K562 (cell line): ENCODE results near the gene MED20. TPM values are rescaled to one million over a fixed set of nuclear protein-coding genes. Genes with fewer than 3 reads are reported as not detected.
A peak's percentile ranks its signal among the peaks of the same experiment; 100 is the strongest.

Experiments
- ATAC-seq: fragments of 200-7000 bp; cut with Tn5 transposase; 3 replicates; pipeline ENCODE4 v1.9.1; 2020; ENCODE audit warnings: moderate library complexity
- BruUV-seq: library from RNA; stranded (reverse); fragments of 400-500 nt; replicated peaks from 2 replicates; lab custom pipeline; 2021; lab: Mats Ljungman, UMichigan
- CTCF ChIA-PET: fragments of 300-600 bp; formaldehyde crosslinking; extraction: SDS; loops from one replicate; lab custom pipeline; 2021; ENCODE audit warnings: low intra/inter-chr PET ratio; lab: Yijun Ruan, JAX
- POLR2A ChIA-PET: fragments of 300-600, 350-650 bp; sonication (Branson Sonifier 250); formaldehyde crosslinking; extraction: SDS; loops from one replicate; lab custom pipeline; 2021; ENCODE audit warnings: antibody characterized with exemption, inconsistent platforms; lab: Yijun Ruan, JAX
- DNase-seq, 4 experiments: peaks; one replicate each; pipeline versions ENCODE4 v3.0.0 to v3.0.0-alpha.2; 2011 to 2018; ENCODE audit warnings: low spot score in 3 of 4, mixed read lengths in 3 of 4; ENCODE audit errors: extremely low read depth in 1 of 4
- FAIRE-seq: peaks from 2 replicates; lab custom pipeline; 2011; peaks lifted over from hg19 to GRCh38; lab: Jason Lieb, UNC
- H2AFZ ChIP-seq: 2 replicates; pipeline ENCODE4 v1.6.0; 2011; ENCODE audit warnings: low read depth, low read length, control low read depth, inconsistent platforms
- H3K27ac ChIP-seq: fragments of 200-600 bp; 3 replicates; pipeline ENCODE4 v1.8.0; 2011; ENCODE audit warnings: low read depth, mild to moderate bottlenecking, control low read depth, inconsistent platforms, low read length, moderate library complexity, mixed read lengths; ENCODE audit errors: extremely low read depth
- H3K27me3 ChIP-seq, 2 experiments: fragments of 300-600 bp in 1 of 2; 2 replicates in 1 of 2; 3 replicates in 1 of 2; pipeline versions ENCODE4 v1.6.0 to v1.8.0; 2011; ENCODE audit warnings: inconsistent platforms in 2 of 2, low read length in 2 of 2, mild to moderate bottlenecking in 1 of 2, mixed read lengths in 1 of 2, moderate library complexity in 1 of 2; ENCODE audit not compliant: control insufficient read depth in 2 of 2, insufficient read depth in 2 of 2
- H3K36me3 ChIP-seq: fragments of 300-600 bp; 3 replicates; pipeline ENCODE4 v1.8.0; 2011; ENCODE audit warnings: mild to moderate bottlenecking, low read length, inconsistent platforms; ENCODE audit not compliant: control insufficient read depth, insufficient read depth
- H3K4me1 ChIP-seq, 2 experiments: fragments of 200-600 bp in 1 of 2; replicated peaks in 1 of 2; 2 replicates in 1 of 2; 3 replicates in 1 of 2; pipeline versions ENCODE4 v1.5.1 to v1.8.0; 2011; ENCODE audit warnings: inconsistent platforms in 2 of 2, low read length in 2 of 2, mild to moderate bottlenecking in 1 of 2, mixed read lengths in 1 of 2, moderate library complexity in 1 of 2; ENCODE audit not compliant: control insufficient read depth in 2 of 2, insufficient read depth in 2 of 2
- H3K4me2 ChIP-seq: 2 replicates; pipeline ENCODE4 v1.6.1; 2011; ENCODE audit warnings: low read length, control low read depth, inconsistent platforms, mixed read lengths; ENCODE audit not compliant: insufficient read depth
- H3K4me3 ChIP-seq: fragments of 200-600 bp; sonication (generic), shearing (Covaris generic); 2 replicates; pipeline ENCODE4 v1.5.1; 2016; ENCODE audit warnings: control low read depth, inconsistent platforms
- H3K79me2 ChIP-seq: fragments of 200-600 bp; 3 replicates; pipeline ENCODE4 v1.8.0; 2011; ENCODE audit warnings: low read length, inconsistent platforms; ENCODE audit not compliant: control insufficient read depth, insufficient read depth
- H3K9ac ChIP-seq, 2 experiments: 2 replicates each; pipeline versions ENCODE4 v1.6.0 to v1.6.1; 2011; ENCODE audit warnings: low read depth in 2 of 2, low read length in 2 of 2, control low read depth in 1 of 2, inconsistent platforms in 1 of 2, mild to moderate bottlenecking in 1 of 2, mixed read lengths in 1 of 2; ENCODE audit not compliant: insufficient read depth in 1 of 2
- H3K9me1 ChIP-seq: one replicate; pipeline ENCODE4 v1.6.0; 2011; ENCODE audit warnings: inconsistent platforms, mild to moderate bottlenecking, low read length, moderate library complexity; ENCODE audit not compliant: control insufficient read depth, insufficient read depth
- H3K9me3 ChIP-seq: replicated peaks from 2 replicates; pipeline ENCODE4 v1.5.1; 2011; ENCODE audit warnings: low read depth, low read length, inconsistent platforms; ENCODE audit not compliant: control insufficient read depth, insufficient read depth
- H4K20me1 ChIP-seq: replicated peaks from 2 replicates; pipeline ENCODE4 v1.6.1; 2011; ENCODE audit warnings: low read length, inconsistent platforms, mixed read lengths; ENCODE audit not compliant: control insufficient read depth, insufficient read depth
- CBX5 ChIP-seq: IDR thresholded peaks from 2 replicates; pipeline ENCODE4 v1.6.1; 2014; ENCODE audit warnings: low read depth, borderline replicate concordance
- CHD7 ChIP-seq: fragments of 200-600 bp; sonication (generic); IDR thresholded peaks from one replicate; pipeline ENCODE4 v1.6.1; 2012; ENCODE audit warnings: mild to moderate bottlenecking, low read depth, low read length, inconsistent platforms
- E2F3 ChIP-seq: fragments of 250-450 bp; sonication (Bioruptor Pico); IDR thresholded peaks from 2 replicates; pipeline ENCODE4 v1.4.0; 2020; ENCODE audit warnings: mild to moderate bottlenecking
- EWSR1 ChIP-seq: fragments of 450-650 bp; IDR thresholded peaks from 2 replicates; pipeline ENCODE4 v1.6.1; 2018; ENCODE audit warnings: borderline replicate concordance, mild to moderate bottlenecking, low read depth, moderate library complexity; ENCODE audit not compliant: partially characterized antibody
- GTF2A2 ChIP-seq: IDR thresholded peaks from 2 replicates; pipeline ENCODE4 v1.6.1; 2016; ENCODE audit warnings: mild to moderate bottlenecking, missing genetic modification characterization, missing compliant biosample characterization
- GTF2F1 ChIP-seq: IDR thresholded peaks from 2 replicates; pipeline ENCODE4 v1.6.1; 2011; ENCODE audit warnings: low read depth, low read length, improper control_type of control experiment
- HLTF ChIP-seq: fragments of 450-650 bp; IDR thresholded peaks from 2 replicates; pipeline ENCODE4 v1.6.1; 2016
- L3MBTL2 ChIP-seq: fragments of 450-650 bp; IDR thresholded peaks from 2 replicates; pipeline ENCODE4 v1.6.1; 2016; ENCODE audit warnings: mild to moderate bottlenecking, moderate library complexity
- NFE2L1 ChIP-seq: fragments of 450-650 bp; IDR thresholded peaks from 2 replicates; pipeline ENCODE4 v1.6.1; 2016; ENCODE audit warnings: missing genetic modification characterization, low read depth, mild to moderate bottlenecking, missing compliant biosample characterization, moderate library complexity, borderline replicate concordance
- NR2C1 ChIP-seq, 2 experiments: fragments of 450-650 bp; IDR thresholded peaks; 2 replicates each; pipeline ENCODE4 v1.6.1; 2017; ENCODE audit warnings: mild to moderate bottlenecking in 2 of 2, antibody characterized with exemption in 1 of 2, inconsistent platforms in 1 of 2, missing compliant biosample characterization in 1 of 2, missing genetic modification characterization in 1 of 2
- RBM25 ChIP-seq: fragments of 200-400 bp; formaldehyde crosslinking; IDR thresholded peaks from 2 replicates; pipeline ENCODE4 v1.6.1; 2018; ENCODE audit warnings: low read length, low read depth, moderate library complexity; ENCODE audit not compliant: severe bottlenecking
- SMARCA4 ChIP-seq: fragments of 450-650 bp; IDR thresholded peaks from 2 replicates; pipeline ENCODE4 v1.6.1; 2016
- TAF9B ChIP-seq: fragments of 450-650 bp; IDR thresholded peaks from 2 replicates; pipeline ENCODE4 v1.6.1; 2018; ENCODE audit warnings: mild to moderate bottlenecking; ENCODE audit not compliant: partially characterized antibody
- ZNF41 ChIP-seq: fragments of 250-450 bp; sonication (Bioruptor Pico); conservative IDR thresholded peaks from 2 replicates; pipeline ENCODE4 v1.4.0; 2020; ENCODE audit warnings: mild to moderate bottlenecking
- WGBS: fragments of 100-300 bp; shearing (Covaris generic); methylation state at CpG from one replicate; pipeline ENCODE4 v1.1.6; 2016; ENCODE audit warnings: low coverage, mixed read lengths; ENCODE audit not compliant: insufficient coverage; ENCODE audit errors: missing lambda C conversion rate; 5-methylcytosine and 5-hydroxymethylcytosine counted together
- in situ Hi-C: fragments of 300-500 bp; cut with MboI; formaldehyde crosslinking; loops from 4 replicates; pipeline ENCODE4 v1.15.0; 2018; ENCODE audit warnings: inconsistent platforms, mixed read lengths
- intact Hi-C: fragments of 100-400 bp; cut with micrococcal nuclease; formaldehyde crosslinking; loops from 2 replicates; pipeline ENCODE4 v1.14.2; 2022
- polyA plus RNA-seq, 8 experiments: library from polyadenylated mRNA; depleted of rRNA in 4 of 8; stranded (reverse) in 5 of 8; unstranded in 3 of 8; fragments of >200 nt; fragmentation: Nextera tagmentation in 2 of 8; fragmentation: Illumina TruSeq in 1 of 8; extraction: Ambion mirVana in 2 of 8; extraction: Trizol in 1 of 8; gene quantifications; 2 replicates each; pipeline versions ENCODE4 v1.2.1 to v1.2.3, GENCODE V29; 2011 to 2014; ENCODE audit warnings: inconsistent platforms in 1 of 8, missing spikeins in 1 of 8
- total RNA-seq, 7 experiments: library from RNA; depleted of rRNA in 6 of 7; stranded (reverse); fragments of >200 nt in 6 of 7; fragmentation: Illumina TruSeq in 2 of 7; extraction: Trizol in 2 of 7; gene quantifications; 2 replicates each; pipeline versions ENCODE4 v1.2.1 to v1.2.3, GENCODE V29; 2011 to 2021; ENCODE audit warnings: low replicate concordance in 1 of 7

Gene MED20
- total and polyA plus RNA-seq, 9 of the 15 experiments (the other 6 are each of a cell fraction or from before 2014, with no cell fraction given) = 27.3 to 80.9 (median 46.0) TPM

- no peak for FAIRE-seq
- no TSS peak for BruUV-seq
- H2AFZ ChIP-seq = no peak overlapping the region
- no peaks in the 10 kb centered on the region for H3K36me3 ChIP-seq
- no peak overlapping the region for H3K27ac ChIP-seq
- no peak overlapping the region for H3K4me2 ChIP-seq
- intact Hi-C loops (no loop called here), in situ Hi-C loops (no loop called here)
- peaks cover 35 to 42% of the 10 kb centered on the region in 2 experiments for H3K4me1 ChIP-seq
- no peak for DNase-seq
- CTCF ChIA-PET = no interaction called here
- no peaks in the 10 kb centered on the region for H3K27me3 ChIP-seq
- no peaks in the 10 kb centered on the region for H4K20me1 ChIP-seq
- no peaks in the 10 kb centered on the region; the same call in 1 of the 2 replicates for H3K9me3 ChIP-seq
- H3K79me2 ChIP-seq = no peaks in the 10 kb centered on the region; the same call in 2 of the 3 replicates
- no peak overlapping the region for H3K9ac ChIP-seq
- H3K9me1 ChIP-seq = no peaks in the 10 kb centered on the region
- WGBS = 72% methylated on average over 2 of the region's 2 CpGs
- ATAC-seq = no peak
- no peak overlapping the region for H3K4me3 ChIP-seq
- POLR2A ChIA-PET = interaction anchor here (0.5 to 2.0 kb wide), 4 partner anchors 8 to 174 kb away, joined by 3 to 7 read pairs (median 3); no protein-coding TSS in a partner anchor
- TF ChIP-seq CHD7 = no peak
- TF ChIP-seq TAF9B = no peak
- TF ChIP-seq RBM25 = peak; percentile 95
- TF ChIP-seq GTF2A2 (tag) = no peak
- TF ChIP-seq CBX5 = no peak
- TF ChIP-seq SMARCA4 = no peak
- no peak for TF ChIP-seq L3MBTL2
- TF ChIP-seq HLTF = 0 out of 2 replicates have a peak, but pooled peaks have one; percentile 19
- TF ChIP-seq E2F3 = no peak
- TF ChIP-seq NR2C1 (IDR thresholded peaks at IDR 0.05) = no peak
- no peak for TF ChIP-seq NR2C1 (tag; IDR thresholded peaks at IDR 0.05)
- no peak for TF ChIP-seq ZNF41 (CRISPR knock-in tag)
- no peak for TF ChIP-seq EWSR1
- TF ChIP-seq NFE2L1 = no peak
- TF ChIP-seq GTF2F1 = no peak
Observed at GRCh38 chr6:41954668-41955067, 33.7 kb upstream of the MED20 start.
